Hematopoietic multipotent progenitor cell treated with erythropoietin and hydrocortisone succinate and interleukin-3 and kit ligand, for 8 days (in vitro differentiated cells): ENCODE results near the gene ADCY1.

Experiments
- DNase-seq: peaks from one replicate; pipeline ENCODE4 v3.0.0-alpha.2; 2015

The ADCY1 gene

DNA sequence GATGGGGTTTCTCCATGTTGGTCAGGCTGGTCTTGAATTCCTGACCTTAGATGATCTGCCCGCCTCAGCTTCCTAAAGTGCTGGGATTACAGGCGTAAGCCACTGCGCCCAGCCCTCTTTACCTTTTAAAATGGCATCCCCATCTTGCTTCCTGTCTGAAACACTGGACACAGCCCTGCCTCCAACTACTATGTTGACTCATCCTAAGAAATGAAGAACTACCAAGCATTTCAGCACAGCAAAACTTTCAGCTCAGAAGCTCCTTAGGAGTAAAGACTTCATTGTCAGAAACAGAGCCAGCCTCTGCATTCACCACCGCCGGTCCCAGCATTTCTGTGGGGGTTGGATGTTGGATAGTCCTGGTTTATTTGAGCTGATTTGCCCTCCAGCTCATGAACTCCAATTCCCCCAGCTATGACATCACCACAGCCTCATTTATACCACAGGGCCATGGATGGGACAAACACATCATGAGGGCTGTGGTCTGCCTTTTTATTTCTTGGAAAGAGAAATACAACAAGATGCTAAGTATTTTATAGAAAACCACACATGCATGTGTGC lies 123.5 kb downstream of the ADCY1 start:
- DNase-seq: no peak

DNA sequence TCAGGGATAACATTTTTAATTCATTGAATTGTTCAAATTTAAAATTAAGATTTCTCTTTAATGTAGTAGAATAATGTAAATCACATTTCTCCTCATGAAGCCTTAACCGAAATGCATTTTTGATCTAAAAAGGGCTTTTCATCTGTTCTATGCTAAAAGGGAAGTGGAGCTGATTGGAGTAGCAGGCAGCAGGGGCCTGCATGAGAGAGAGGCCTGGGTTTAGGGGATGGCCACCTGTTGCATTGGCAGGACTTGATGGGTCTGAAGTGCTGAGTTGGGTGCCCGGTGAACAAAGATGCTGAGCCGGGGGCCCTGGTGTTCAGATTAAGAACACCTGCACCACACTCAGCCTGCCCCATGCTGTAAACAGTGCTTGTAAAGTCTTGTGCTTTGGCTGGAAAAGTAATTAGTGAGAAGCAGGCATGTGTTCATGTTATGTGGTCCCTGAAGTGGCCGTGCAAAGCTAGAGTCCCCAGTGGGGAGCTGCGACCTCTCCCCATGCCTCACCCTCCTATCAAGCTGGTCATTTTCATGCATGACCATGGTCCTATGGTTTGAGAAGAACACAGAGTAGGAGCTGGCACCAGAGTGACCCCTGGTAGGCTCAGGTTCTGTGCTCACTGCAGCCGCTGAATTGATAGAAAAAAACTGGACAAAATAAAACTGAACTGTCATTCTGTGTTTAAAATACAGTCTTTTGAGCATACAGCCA lies 124.3 kb downstream of the ADCY1 start:
- no peak for DNase-seq

DNA sequence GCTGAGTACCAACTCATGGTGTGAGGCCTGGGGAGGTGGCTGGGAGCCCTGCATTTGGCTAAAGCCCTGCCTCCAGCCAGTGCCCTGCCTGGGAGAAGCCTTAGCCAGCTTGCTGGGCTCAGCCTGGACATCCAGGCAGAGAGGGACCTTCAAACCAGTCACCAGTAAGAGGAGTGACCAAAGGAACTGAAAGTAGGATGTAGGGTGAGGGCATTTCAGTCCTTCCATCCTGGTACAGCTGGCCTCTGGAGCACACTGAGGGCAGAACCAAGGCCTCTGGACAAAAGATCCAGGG lies 124.8 kb downstream of the ADCY1 start:
- DNase-seq: no peak

DNA sequence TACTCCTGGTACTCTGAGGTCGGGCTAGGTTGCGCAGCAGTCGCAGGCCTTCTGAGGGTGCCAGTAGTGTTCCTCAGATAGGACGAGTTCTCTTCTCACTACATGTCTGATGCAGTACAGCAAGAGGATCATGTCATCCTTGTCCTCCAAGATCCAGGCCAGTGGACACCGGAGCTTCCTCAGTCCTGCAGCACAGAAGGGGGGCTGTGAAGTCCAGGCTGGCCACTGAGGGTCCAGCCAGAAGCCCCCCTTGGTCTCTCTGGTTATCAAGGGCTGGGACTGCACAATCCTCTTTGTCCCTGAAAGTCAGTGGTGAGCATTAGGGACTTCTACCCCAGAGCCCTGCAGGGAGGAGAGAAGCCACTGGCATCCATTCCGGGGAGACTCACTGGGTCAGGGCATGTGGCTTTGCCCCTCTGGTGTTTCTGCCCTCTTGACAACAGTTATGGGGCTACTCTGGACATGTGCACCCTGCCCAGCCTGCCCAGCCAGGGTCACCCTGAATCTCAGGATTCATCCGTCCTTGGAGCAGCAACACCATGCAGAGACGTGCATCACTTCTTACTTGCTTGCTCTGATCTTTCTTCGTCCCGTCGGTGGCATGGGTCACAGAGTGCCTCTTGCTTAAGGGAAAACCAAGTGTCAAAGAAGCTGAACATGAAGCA lies 125.7 kb downstream of the ADCY1 start:
- no peak for DNase-seq

DNA sequence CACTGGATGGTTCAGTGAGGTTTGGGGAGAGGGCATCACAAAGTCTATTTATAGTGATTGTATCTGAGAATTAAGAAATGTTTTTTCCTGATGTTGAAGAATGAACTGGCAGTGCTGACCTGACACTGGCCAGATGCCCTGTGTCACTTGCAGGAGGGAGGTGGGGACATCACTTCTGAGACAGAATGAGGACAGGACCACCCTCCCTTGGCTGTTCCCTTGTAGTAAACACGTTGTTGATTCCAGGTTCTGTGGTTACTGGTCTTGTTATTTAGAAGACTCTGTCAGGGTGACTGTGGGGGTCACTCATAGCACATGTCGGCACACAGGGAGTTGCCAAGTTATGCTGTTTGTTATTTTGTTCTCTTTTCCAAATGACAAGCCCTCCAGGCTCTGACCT lies 126.4 kb downstream of the ADCY1 start:
- no peak for DNase-seq

DNA sequence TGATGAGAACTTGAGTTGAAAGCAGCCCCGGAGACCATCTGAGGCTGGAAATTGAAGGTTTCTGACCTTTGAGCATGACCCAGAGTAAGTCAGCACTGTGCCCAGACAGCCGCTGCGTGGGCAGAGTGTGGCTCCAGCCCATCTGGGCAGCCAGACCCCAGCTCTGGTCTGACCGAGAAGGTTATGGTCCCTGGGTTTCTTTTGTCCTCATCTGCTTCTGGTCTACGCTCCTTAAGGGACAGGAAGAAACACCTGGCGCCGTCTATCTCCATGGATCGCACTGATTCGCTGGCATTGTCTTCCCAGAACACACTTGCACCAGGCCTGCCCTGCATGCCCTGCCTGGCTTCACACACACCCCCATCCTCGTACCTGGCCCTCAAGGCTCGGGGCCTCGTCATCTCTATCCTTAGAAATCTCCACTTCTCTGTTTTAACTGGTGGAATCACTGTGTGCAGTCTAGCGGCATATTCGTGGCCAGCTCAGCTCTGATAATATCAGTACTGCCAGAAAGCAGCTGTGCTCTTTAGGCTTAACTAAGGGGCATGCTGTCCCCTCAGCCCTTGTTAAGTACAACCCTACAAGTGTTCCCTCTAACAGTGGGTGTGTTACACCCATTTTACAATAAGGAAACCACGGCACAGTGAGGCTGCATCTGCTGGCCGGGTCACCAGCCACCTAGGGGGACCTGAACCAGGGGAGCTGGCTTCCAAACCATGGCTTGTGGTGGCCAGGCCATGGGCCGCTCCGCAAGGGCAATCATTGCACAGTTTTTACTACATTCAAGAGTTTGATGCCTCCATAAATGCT lies 127.7 kb downstream of the ADCY1 start:
- DNase-seq: no peak

DNA sequence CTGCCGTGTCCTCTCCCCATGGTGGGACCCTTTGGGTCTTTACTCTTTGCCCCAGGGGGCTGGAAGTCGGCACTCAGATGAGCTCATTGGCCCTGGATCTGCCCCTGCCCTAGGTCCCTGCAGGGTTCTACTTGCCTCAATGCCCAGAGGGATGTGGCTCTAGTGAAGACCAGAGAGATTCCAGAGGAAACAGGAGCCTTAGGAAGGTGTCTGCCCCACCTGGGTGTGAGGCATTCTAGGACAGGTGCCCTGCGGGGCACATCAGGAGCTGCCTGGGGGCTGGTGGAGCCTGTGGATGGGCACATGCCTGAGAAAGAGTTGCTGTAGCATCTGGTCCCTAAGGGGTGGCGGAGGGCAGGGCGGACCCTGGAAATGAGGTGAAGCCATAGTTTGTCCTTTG lies 128.6 kb downstream of the ADCY1 start:
- DNase-seq: no peak

DNA sequence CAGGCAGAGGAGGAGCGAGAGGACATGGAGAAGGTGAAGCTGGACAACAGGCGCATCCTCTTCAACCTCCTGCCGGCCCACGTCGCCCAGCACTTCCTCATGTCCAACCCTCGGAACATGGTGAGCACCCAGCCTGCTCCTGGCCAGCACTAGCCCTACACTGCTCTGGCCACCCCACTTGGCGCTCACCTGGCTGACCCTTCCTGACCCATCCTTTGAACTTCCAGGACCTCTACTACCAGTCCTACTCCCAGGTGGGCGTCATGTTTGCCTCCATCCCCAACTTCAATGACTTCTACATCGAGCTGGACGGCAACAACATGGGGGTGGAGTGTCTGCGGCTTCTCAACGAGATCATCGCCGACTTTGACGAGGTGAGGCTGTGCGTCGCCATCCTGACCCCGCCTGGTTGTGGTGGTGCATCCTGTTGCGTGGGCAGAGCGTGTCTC lies 129.2 kb downstream of the ADCY1 start:
- DNase-seq: no peak

DNA sequence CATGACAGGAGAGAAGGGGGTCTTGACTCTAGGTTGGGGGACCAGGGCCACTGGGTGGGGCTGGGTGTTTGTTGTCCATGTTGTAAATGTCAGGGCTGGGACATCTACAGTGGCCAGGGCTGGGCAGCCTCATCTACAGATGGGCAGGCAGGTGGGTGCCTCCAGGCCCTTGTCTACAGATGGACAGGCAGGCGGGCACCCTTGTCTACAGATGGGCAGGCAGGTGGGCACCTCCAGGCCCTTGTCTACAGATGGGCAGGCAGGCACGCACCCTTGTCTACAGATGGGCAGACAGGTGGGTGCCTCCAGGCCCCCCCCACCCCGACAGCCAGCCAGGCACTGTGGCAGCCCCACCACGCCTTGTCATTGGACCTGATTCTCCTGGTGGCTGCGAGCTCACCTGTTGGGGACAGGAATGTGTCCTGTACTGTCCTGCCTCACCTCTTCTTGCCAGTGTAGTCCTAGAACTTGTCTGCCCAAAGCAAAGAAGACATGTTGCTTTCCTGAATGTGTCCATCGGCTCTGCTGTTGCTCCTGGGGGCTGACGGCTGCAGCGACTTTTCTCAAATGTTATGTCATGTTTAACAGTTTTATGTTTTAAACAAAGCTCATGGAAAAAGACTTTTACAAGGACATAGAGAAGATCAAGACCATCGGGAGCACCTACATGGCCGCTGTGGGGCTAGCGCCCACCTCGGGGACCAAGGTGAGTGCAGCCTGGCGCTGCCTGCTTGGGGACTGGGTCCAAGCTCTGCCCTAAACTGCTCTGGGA lies 129.9 kb downstream of the ADCY1 start:
- no peak for DNase-seq

DNA sequence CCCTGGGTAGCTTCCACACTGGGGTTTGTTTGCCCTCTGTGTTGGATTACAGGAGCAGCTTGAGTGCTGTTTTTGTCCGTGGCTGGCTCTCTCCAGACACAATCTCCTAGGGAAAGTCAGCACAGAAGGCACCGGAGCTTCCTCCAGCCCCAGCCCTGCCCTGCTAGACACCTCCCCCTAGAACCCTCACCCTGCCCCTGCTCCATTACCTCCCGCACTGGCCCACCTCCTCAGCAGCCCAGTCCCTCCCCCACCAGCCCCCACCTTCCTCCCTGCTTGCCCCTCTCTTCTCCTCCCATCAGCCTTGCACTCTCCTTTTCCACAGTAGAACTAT lies 130.5 kb downstream of the ADCY1 start:
- no peak for DNase-seq

DNA sequence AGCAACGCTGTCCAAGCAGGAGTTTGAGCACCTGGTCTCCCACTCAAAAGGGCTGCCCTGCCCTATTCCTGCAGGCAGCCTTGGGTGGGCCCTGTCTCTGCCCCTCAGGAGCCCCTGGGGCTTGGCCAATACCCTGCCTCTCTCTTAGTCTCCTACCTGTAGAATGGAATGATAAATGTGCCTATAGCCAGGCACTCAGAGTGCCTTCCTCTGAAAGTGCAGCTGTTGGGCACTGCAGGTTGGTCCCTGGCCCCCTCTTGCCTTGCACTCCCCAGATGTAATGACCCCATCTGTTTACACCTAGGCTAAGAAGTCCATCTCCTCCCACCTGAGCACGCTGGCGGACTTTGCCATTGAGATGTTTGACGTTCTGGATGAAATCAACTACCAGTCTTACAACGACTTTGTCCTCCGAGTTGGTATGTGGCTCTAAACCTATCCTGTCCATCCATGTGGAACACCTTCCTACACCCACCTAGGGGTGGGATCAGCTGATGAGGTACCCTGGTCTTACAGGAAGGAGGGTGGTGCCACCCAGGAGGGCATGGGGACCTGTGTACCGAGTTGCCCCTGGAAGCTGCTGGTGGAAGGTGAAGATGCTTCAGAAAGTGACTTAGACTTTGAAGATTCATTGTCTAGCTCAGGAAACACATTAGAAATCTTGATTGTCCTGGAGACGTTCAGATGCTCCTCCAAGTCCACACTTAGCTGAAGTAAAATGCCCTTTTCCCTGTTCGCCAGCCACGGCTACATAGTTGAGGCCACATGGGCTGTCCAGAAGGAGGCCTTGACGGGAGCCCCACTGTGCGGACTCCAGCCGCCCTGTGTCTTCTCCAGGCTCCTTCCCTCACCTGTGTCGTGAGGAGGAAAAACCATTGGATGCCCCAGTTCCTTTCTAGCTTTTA lies 134.1 kb downstream of the ADCY1 start:
- no peak for DNase-seq

DNA sequence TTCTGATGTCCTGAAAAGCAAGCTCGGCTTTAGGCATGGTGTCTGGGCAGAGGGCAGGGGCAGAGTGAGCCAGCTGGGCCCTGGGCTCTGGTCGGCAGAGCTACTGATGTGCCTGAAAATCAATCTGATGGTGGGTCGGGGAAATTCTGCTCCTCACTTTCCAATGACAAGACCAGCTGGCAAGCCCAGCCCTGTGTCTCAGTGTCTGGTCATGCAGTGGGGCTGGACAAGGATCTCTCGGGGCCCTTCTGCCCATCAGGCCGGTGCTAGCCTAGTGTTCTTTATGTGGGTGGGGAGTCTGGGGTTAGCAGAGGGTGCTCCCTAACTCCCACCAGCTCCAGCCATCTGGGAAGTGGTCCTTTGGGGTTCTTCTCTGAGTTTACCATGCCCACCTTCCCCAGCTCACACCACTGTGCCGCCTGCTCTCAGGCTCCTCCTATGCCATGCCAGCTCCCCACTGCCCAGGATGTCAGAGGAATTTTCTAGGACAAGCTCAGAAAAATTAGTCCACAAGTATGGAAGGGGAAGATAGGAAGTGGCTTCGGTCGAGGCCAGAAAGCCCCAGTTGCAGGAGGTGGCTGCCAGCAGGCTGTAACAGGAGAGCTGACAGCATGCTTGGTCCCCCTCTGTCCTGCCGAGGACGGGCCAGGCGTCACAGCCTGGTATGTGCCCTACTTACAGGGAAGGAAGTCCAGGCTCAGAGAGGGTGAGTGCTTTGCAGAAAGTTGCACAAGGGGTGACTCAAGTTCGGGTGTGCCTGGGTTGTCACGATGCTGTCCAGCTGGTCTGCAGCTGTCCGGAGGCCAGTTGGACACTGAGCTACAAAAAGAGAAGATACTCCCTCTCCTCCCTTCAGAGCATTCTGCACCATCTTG lies 135.2 kb downstream of the ADCY1 start:
- DNase-seq: no peak

DNA sequence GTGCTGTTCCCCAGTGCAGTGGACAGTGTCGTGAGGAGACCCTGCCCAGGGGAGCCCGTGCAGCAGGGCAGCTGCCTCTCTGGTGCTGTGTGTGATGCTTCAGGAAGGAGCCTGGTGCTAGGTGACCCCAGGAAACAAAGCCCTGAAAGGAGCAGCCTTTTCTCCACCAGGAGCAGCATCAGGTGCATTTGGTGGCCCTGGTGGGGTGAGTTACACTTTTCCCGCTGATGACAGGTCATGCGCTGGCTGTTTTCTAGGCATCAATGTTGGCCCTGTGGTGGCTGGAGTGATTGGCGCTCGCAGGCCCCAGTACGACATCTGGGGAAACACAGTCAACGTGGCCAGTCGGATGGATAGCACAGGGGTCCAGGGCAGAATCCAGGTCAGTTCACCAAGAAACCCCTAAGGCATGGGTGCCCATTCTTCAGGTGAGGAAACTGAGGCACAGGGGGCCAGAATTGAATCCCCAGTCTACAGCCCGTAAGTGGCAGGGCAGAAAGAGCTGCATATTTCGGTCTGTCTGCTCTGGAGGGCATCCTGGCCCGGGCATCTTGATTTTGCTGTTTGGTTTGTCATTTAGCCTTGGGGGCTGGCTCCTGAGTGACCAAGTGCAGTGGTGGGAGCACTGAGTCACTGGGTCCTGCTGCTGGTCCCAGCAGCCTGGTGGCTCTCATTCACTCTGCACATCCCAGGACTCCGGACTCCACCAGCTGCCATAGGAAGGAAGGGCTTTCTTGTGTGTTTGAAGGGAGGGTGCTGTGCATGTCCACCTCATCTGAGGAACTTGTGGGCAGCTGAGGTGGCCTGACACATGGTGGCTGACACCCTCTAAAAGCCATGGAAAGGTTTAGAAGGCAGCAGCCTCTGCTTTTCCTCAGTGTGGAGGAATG lies 136.3 kb downstream of the ADCY1 start:
- DNase-seq: no peak

DNA sequence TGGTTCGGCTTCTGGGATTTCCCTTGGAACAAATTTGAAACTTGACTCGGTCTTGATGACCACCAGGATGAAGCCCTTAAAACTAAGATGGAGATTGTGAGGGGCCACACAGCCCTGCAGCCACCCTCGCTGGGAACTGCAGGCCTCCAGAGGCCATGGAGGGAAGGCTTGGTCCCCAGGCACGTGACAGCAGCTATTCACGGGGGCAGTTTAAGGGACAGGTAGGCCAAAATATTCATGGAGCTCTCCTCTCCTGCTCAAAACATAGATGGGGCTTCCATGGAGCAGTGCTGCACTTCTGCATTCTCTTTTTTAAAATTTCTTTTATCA lies 137.0 kb downstream of the ADCY1 start:
- no peak for DNase-seq

DNA sequence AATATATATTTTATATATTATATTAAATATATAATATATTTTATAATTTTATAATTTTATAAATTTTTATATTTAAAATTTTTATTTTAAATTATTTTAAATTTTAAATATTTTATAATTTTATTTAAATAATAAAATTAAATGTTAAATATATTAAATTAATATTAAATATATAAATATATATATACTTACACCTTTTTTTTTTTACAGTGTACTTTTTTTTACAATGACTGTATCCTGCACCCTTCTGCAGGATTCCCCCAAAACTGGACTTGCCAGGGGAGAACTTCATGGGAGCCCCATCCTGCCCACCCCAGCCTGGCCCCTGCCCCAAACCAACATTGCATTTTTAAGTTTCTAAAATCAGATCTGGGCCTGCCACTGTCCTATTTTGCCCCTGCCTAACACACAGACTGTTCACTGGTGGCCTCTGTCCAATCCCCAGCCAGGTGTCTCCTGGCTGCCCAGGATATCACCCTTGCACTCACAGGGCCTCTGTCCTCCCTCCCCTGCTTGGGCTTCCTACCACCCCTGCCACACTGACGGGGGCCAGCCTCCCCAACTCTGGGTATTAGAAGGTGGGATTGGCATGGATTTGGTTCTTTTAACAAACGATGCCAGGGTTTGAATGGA lies 138.0 kb downstream of the ADCY1 start:
- DNase-seq: no peak

DNA sequence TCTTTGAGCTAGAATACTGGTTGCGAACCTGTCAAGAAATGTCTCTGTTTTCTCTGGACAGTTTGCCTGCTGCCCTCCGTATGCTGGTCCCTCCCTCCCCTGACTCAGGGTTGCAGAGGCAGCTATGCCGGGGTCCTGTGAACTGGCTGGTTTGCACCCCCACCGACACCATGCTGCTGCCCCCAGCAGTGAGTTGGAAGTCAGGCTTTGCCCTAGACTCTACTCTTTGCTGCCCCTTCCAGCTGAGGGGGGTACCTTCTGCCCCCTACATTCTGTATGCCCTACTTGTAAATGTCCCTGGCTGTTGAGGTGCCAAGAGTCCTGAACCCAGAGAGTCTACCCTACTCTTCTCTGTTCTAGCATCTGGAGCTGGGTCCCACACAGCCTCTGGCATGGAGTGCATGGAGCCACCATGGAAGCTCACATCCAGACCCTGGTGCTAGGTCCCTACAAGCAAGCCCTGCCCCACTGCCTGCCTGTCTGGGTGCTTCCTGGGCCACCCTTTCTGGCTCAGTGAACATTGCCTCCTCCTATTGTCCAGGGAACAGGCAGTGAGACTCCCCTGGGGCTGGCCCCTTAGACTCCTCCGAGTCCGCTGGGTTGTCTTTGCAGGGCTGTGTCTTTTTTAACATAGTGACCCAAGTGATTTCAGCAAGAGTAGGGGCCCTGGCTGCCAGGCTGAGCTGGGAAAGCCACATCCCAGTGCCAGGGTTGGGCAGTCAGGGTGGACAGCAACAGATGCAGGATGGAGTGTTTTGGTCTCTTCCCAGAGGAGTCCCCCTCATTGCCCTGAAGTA lies 138.9 kb downstream of the ADCY1 start:
- no peak for DNase-seq

DNA sequence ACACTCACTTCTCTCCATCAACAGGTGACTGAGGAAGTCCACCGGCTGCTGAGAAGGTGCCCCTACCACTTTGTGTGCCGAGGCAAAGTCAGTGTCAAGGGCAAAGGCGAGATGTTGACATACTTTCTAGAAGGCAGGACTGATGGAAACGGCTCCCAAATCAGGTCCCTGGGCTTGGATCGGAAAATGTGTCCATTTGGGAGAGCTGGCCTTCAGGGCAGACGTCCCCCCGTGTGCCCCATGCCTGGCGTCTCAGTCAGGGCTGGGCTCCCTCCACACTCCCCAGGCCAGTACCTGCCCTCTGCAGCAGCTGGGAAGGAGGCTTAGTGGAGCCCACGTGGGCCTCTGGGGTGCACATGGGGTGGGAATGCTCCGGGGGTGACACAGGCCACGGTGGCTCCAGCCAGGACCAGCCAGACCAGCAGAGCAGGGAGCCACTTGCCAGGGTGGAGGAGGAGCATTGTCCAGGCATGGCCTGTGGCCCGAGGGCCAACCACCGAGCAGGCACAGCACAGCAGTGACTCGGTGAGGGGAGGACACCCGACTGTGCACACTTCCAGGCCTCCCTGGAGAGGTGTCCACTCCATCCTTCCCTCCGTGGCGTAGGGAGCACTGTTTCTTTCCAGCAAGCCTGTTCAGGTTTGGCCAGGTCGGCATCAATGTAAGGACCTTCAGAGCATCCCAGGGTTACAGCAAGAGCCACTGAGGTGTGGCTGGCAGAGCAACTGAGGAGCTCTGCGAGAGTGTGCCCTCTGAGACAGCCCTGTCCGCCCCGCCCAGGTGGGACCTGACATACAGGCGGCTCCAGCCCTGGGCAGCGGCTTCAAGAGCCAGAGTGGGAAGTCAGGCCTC lies 139.7 kb downstream of the ADCY1 start:
- DNase-seq: no peak

DNA sequence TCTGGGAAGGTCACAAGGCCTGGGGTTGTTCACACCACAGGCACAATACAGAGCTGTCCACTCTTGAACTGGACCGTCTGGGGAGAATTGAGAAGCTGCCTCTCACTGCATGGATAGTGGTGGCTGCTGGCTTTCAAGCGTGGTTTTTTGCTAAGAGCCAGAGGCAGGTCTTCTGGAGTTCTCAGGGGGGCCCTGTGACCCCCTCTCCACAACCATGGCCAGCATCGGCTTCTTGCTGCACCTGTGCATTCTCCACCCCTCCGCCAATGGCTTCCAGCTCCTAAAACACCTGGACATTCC lies 140.3 kb downstream of the ADCY1 start:
- no peak for DNase-seq
